Neuronal stem cell (in vitro differentiated cells): ENCODE results near the gene CBX2.

Experiments used
- DNase-seq: peaks from one replicate; pipeline ENCODE4 v3.0.0-alpha.2; 2013; ENCODE audit warnings: low spot score
- H2AFZ ChIP-seq: one replicate; pipeline ENCODE4 v1.6.1; 2013; ENCODE audit warnings: mild to moderate bottlenecking, low read length, inconsistent platforms
- H2AK5ac ChIP-seq: 2 replicates; pipeline ENCODE4 v1.6.1; 2013; ENCODE audit warnings: low read depth, mild to moderate bottlenecking, inconsistent platforms, low read length, moderate library complexity, mixed read lengths
- H2BK120ac ChIP-seq: 2 replicates; pipeline ENCODE4 v1.6.1; 2013; ENCODE audit warnings: low read depth, mild to moderate bottlenecking, inconsistent platforms, low read length, moderate library complexity, mixed read lengths
- H2BK12ac ChIP-seq: one replicate; pipeline ENCODE4 v1.6.1; 2013; ENCODE audit warnings: low read length, inconsistent platforms
- H2BK15ac ChIP-seq: 2 replicates; pipeline ENCODE4 v1.6.1; 2013; ENCODE audit warnings: mild to moderate bottlenecking, low read length, inconsistent platforms, mixed read lengths
- H2BK5ac ChIP-seq: one replicate; pipeline ENCODE4 v1.6.1; 2013; ENCODE audit warnings: inconsistent platforms, mild to moderate bottlenecking, low read length, moderate library complexity
- H3K14ac ChIP-seq: one replicate; pipeline ENCODE4 v1.6.1; 2013; ENCODE audit warnings: low read length, inconsistent platforms
- H3K18ac ChIP-seq: 2 replicates; pipeline ENCODE4 v1.6.1; 2013; ENCODE audit warnings: low read length, inconsistent platforms
- H3K23ac ChIP-seq: 2 replicates; pipeline ENCODE4 v1.6.1; 2013; ENCODE audit warnings: low read depth, mild to moderate bottlenecking, mixed read lengths, low read length, inconsistent platforms; ENCODE audit not compliant: poor library complexity
- H3K27ac ChIP-seq: replicated peaks from 3 replicates; pipeline ENCODE4 v1.5.1; 2013; ENCODE audit warnings: low read length, inconsistent platforms
- H3K27me3 ChIP-seq, 3 experiments: 2 replicates each; pipeline ENCODE4 v1.6.1; 2013; ENCODE audit warnings: low read length in 3 of 3, mild to moderate bottlenecking in 2 of 3, inconsistent platforms in 1 of 3, low read depth in 1 of 3, mixed read lengths in 1 of 3, moderate library complexity in 1 of 3; ENCODE audit not compliant: control insufficient read depth in 3 of 3, insufficient read depth in 3 of 3
- H3K36me3 ChIP-seq, 2 donors: replicated peaks in 1 of 2; 2 replicates each; pipeline ENCODE4 v1.6.1; 2013; ENCODE audit warnings: low read length in 2 of 2; ENCODE audit not compliant: control insufficient read depth in 2 of 2, insufficient read depth in 2 of 2
- H3K4ac ChIP-seq: 2 replicates; pipeline ENCODE4 v1.6.1; 2013; ENCODE audit warnings: inconsistent platforms, mild to moderate bottlenecking, low read length, moderate library complexity
- H3K4me1 ChIP-seq, 2 donors: 1 replicate in 1 of 2; 2 replicates in 1 of 2; pipeline ENCODE4 v1.6.1; 2013; ENCODE audit warnings: low read length in 2 of 2, low read depth in 1 of 2; ENCODE audit not compliant: control insufficient read depth in 2 of 2, insufficient read depth in 1 of 2
- H3K4me2 ChIP-seq: one replicate; pipeline ENCODE4 v1.6.1; 2013; ENCODE audit warnings: mild to moderate bottlenecking, low read length, inconsistent platforms; ENCODE audit not compliant: insufficient read depth, poor library complexity, severe bottlenecking
- H3K4me3 ChIP-seq, 2 donors: 2 replicates each; pipeline ENCODE4 v1.5.1; 2013; ENCODE audit warnings: low read length in 2 of 2, mild to moderate bottlenecking in 2 of 2, inconsistent platforms in 1 of 2, moderate library complexity in 1 of 2
- H3K79me1 ChIP-seq: one replicate; pipeline ENCODE4 v1.6.1; 2013; ENCODE audit warnings: low read depth, mild to moderate bottlenecking, inconsistent platforms, low read length, moderate library complexity
- H3K9ac ChIP-seq: one replicate; pipeline ENCODE4 v1.6.1; 2013; ENCODE audit warnings: mild to moderate bottlenecking, low read depth, low read length, inconsistent platforms; ENCODE audit not compliant: poor library complexity
- H3K9me3 ChIP-seq, 2 donors: replicated peaks in 1 of 2; 2 replicates each; pipeline versions ENCODE3 to v1.6.1; 2013; ENCODE audit warnings: low read length in 2 of 2, mild to moderate bottlenecking in 2 of 2, inconsistent platforms in 1 of 2, low read depth in 1 of 2, mixed read lengths in 1 of 2, moderate library complexity in 1 of 2; ENCODE audit not compliant: control insufficient read depth in 2 of 2, insufficient read depth in 1 of 2
- H4K8ac ChIP-seq: one replicate; pipeline ENCODE4 v1.6.1; 2013; ENCODE audit warnings: low read depth, mild to moderate bottlenecking, inconsistent platforms, low read length, moderate library complexity
- H4K91ac ChIP-seq: one replicate; pipeline ENCODE4 v1.6.1; 2013; ENCODE audit warnings: low read length, low read depth, mild to moderate bottlenecking, inconsistent platforms; ENCODE audit not compliant: poor library complexity
- WGBS, 2 donors: extraction: QIAGEN DNeasy Blood & Tissue Kit; methylation state at CpG; one replicate each; pipeline ENCODE4 v1.1.7; 2013; ENCODE audit warnings: missing lambda C conversion rate in 2 of 2, mixed read lengths in 1 of 2; ENCODE audit not compliant: insufficient read length in 2 of 2, insufficient replicate concordance in 1 of 2; ENCODE audit errors: extremely low coverage in 2 of 2; 5-methylcytosine and 5-hydroxymethylcytosine counted together

CBX2 gene

DNA sequence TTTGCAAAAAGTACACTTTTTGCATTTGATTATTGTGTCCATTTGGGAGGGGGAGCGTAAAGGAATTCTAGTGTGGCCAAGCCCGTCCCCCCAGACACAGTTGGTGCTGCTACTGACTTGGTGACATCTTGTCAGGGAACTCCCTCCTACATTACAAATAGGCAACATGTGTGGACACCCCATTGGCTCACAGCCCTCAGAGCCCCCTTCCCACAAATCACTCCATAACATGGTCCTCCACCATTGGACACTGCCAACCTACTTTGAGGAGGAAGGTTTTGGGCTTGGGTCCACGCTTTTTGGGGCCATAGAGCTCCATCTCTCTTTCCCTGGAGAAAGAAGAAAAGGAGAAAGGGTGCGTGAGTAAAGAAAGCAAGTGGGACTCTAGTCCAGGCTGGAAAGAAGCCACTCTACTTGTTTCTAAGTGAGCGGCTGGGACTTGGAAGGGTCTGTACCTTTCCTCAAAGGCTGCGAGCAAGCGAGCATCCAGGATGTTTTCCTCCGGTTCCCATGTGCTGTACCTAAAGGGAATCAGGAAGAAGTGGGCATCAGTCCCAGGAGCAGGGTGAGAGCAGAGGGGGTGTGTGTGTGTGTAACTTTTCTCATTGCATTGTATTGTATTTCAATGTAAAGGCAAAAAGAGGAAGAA is 18.0 kb downstream of the CBX2 start:
- no peak for DNase-seq
- Histone ChIP-seq H3K4me1 (peaks cover 48 to 63% of the 10 kb centered on the region in 2 donors), H2BK15ac (no peak overlapping the region), H3K27ac (no peak overlapping the region), H3K4me2 (peak overlapping the region; percentile 81), H2BK5ac (no peak overlapping the region), H3K18ac (no peak overlapping the region), H3K27me3 (peaks cover 45 to 76% (median 47%) of the 10 kb centered on the region in 3 experiments), H2AFZ (no peak overlapping the region), H2BK120ac (no peak overlapping the region), H3K79me1 (peaks cover 2% of the 10 kb centered on the region), H3K14ac (no peak overlapping the region), H2AK5ac (no peak overlapping the region), H3K9ac (no peak overlapping the region), H3K9me3 (peaks cover 0 to 4% of the 10 kb centered on the region in 2 donors), H3K4me3 (peak overlapping the region; percentile 58 to 92), H3K4ac (no peak overlapping the region), H3K23ac (no peak overlapping the region), H4K91ac (no peak overlapping the region), H3K36me3 (peaks cover 4 to 22% of the 10 kb centered on the region in 2 donors), H4K8ac (no peak overlapping the region), H2BK12ac (no peak overlapping the region)
- no CpG with 5 or more reads among the region's 8 CpGs for WGBS, 2 donors

DNA sequence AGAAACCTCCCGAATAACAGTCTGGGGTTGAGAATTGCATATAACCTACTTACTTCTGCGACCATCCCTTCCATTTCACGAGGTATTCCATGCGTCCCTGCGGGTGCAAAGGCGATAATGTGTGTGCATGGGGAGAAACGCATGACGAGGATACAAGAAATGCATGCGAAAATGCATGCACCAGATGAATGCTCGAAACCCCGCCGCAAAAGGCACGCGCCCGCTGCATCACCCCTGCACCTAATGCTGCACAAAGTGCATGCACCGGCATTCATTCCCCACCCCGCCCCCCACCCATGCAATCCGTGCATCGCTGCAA is 18.5 kb downstream of the CBX2 start:
- H3K18ac ChIP-seq, result peak overlapping the region; percentile 98
- H3K9me3 ChIP-seq, result peaks cover 0 to 4% of the 10 kb centered on the region in 2 donors
- peak overlapping the region; percentile 86 for H2AFZ ChIP-seq
- H3K9ac ChIP-seq, result peak overlapping the region; percentile 92
- H3K27me3 ChIP-seq, result peaks cover 45 to 76% (median 47%) of the 10 kb centered on the region in 3 experiments
- no CpG with 5 or more reads among the region's 19 CpGs for WGBS, 2 donors
- no peak overlapping the region for H2AK5ac ChIP-seq
- H3K4me3 ChIP-seq, result peak overlapping the region; percentile 58 to 92
- H4K8ac ChIP-seq, result no peak overlapping the region
- peak overlapping the region; percentile 81 for H3K4me2 ChIP-seq
- H3K4me1 ChIP-seq, result peaks cover 46 to 62% of the 10 kb centered on the region in 2 donors
- H2BK120ac ChIP-seq, result no peak overlapping the region
- peaks cover 2% of the 10 kb centered on the region for H3K79me1 ChIP-seq
- no peak overlapping the region for H3K14ac ChIP-seq
- H2BK15ac ChIP-seq, result peak overlapping the region; percentile 35
- peak overlapping the region; percentile 59 for H2BK12ac ChIP-seq
- H3K36me3 ChIP-seq, result peaks cover 4 to 22% of the 10 kb centered on the region in 2 donors
- H3K23ac ChIP-seq, result peak overlapping the region; percentile 77
- no peak overlapping the region for H3K27ac ChIP-seq
- H3K4ac ChIP-seq, result no peak overlapping the region
- DNase-seq, result no peak
- peak overlapping the region; percentile 98 for H2BK5ac ChIP-seq
- no peak overlapping the region for H4K91ac ChIP-seq

DNA sequence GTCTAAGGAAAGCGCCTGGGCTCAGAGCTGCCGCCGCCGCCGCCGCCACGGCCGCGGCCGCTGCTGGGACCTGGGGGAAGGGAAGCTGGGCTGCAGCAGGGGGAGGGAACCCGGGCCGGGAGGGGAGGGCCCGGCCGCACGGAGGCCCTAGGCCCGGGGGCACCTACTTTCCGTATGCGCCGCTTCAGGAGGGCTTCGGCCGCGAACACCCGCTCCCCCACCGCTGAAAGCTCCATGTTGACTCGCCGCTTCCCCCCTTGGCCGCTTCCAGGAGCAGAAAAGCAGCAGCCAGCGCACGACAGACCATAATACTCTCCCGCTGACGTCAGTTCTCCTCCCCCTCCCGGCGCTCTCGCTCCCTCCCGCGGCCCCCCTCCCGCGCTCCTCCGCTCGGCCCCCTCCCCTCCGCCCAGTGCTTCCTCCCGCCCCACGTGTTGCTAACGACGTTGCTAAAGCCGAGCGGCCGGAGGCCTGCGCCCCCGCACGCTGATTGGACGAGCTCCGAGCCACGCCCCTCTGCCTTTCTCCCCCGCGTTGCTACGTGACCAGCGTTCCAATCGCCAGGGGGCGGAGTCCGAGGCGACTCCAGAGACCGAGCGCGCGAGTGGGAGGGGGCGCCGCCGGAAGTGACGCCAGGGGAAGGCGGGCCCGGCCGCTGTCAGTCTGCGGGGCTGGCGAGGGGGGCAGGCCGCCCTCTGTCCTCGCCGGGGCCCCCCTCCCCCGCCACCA is 19.0 kb downstream of the CBX2 start, which contains the start of gene CBX8:
Gene CBX8 (minus strand): TSS at position 315 of the 729 bp plus-strand sequence. CDS start 79 bp downstream, at position 236.
- Histone ChIP-seq H3K23ac (peak within 1 kb of the TSS; percentile 77), H3K4me1 (peaks cover 42 to 62% of the 10 kb centered on the region in 2 donors), H3K4me3 (peak within 1 kb of the TSS; percentile 58 to 92), H3K9ac (peak within 1 kb of the TSS; percentile 92), H4K8ac (peak within 1 kb of the TSS; percentile 8), H2BK5ac (peak within 1 kb of the TSS; percentile 98), H3K18ac (peak within 1 kb of the TSS; percentile 99), H3K14ac (peak within 1 kb of the TSS; percentile 85), H3K9me3 (peaks cover 0 to 4% of the 10 kb centered on the region in 2 donors), H3K4ac (peak within 1 kb of the TSS; percentile 92), H2BK12ac (peak within 1 kb of the TSS; percentile 98), H3K79me1 (peaks cover 2% of the 10 kb centered on the region), H3K4me2 (peak within 1 kb of the TSS; percentile 81), H3K27me3 (peaks cover 45 to 76% (median 47%) of the 10 kb centered on the region in 3 experiments), H3K36me3 (peaks cover 4 to 22% of the 10 kb centered on the region in 2 donors), H2AK5ac (peak within 1 kb of the TSS; percentile 95), H3K27ac (peak within 1 kb of the TSS; percentile 83), H2BK120ac (peak within 1 kb of the TSS; percentile 100), H4K91ac (peak within 1 kb of the TSS; percentile 98), H2AFZ (peak within 1 kb of the TSS; percentile 86), H2BK15ac (peak within 1 kb of the TSS; percentile 98)
- DNase-seq, result peak; percentile 100
- no CpG with 5 or more reads among the region's 79 CpGs for WGBS, 2 donors
